Fibroblast of pulmonary artery (primary cell): ENCODE results near the gene CMSS1.
A peak's percentile ranks its signal among the peaks of the same experiment; 100 is the strongest.

Source experiments
- DNase-seq: peaks from one replicate; pipeline ENCODE4 v3.0.0-alpha.2; 2010; ENCODE audit warnings: low read depth
- H3K4me3 ChIP-seq: replicated peaks from 2 replicates; pipeline ENCODE4 v1.5.1; 2011; ENCODE audit warnings: low read depth, mild to moderate bottlenecking, control low read depth, low read length, moderate library complexity
- CTCF ChIP-seq: IDR thresholded peaks from 2 replicates; pipeline ENCODE4 v1.5.1; 2011; ENCODE audit warnings: mild to moderate bottlenecking, control low read depth, low read length, inconsistent platforms; ENCODE audit errors: missing control alignments

CMSS1 gene

GRCh38 chr3:99776516-99777209 lies 41.0 kb upstream of the CMSS1 start:
- H3K4me3 ChIP-seq: no peak overlapping the region
- DNase-seq: peak; percentile 61
- TF ChIP-seq CTCF: no peak

GRCh38 chr3:99777210-99777549 lies 40.5 kb upstream of the CMSS1 start:
- no peak for DNase-seq
- TF ChIP-seq CTCF: no peak
- H3K4me3 ChIP-seq: no peak overlapping the region

GRCh38 chr3:99777708-99778107 lies 40.0 kb upstream of the CMSS1 start:
- no peak for DNase-seq
- no peak for TF ChIP-seq CTCF
- no peak overlapping the region for H3K4me3 ChIP-seq

- no peak overlapping the region for H3K4me3 ChIP-seq
- no peak for TF ChIP-seq CTCF
- no peak for DNase-seq
These were observed 36.9 kb upstream of the CMSS1 start for GRCh38 chr3:99780749-99781148.

GRCh38 chr3:99781761-99782160 lies 35.9 kb upstream of the CMSS1 start:
- TF ChIP-seq CTCF: no peak
- no peak overlapping the region for H3K4me3 ChIP-seq
- DNase-seq: peak; percentile 23

- peak; percentile 73 for DNase-seq
- no peak overlapping the region for H3K4me3 ChIP-seq
- no peak for TF ChIP-seq CTCF
These were observed 34.6 kb upstream of the CMSS1 start for GRCh38 chr3:99783011-99783573.
